ENCODE results near the gene TAAR8.

- TF ChIP-seq, protein P1, sequence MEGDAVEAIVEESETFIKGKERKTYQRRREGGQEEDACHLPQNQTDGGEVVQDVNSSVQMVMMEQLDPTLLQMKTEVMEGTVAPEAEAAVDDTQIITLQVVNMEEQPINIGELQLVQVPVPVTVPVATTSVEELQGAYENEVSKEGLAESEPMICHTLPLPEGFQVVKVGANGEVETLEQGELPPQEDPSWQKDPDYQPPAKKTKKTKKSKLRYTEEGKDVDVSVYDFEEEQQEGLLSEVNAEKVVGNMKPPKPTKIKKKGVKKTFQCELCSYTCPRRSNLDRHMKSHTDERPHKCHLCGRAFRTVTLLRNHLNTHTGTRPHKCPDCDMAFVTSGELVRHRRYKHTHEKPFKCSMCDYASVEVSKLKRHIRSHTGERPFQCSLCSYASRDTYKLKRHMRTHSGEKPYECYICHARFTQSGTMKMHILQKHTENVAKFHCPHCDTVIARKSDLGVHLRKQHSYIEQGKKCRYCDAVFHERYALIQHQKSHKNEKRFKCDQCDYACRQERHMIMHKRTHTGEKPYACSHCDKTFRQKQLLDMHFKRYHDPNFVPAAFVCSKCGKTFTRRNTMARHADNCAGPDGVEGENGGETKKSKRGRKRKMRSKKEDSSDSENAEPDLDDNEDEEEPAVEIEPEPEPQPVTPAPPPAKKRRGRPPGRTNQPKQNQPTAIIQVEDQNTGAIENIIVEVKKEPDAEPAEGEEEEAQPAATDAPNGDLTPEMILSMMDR (conservative IDR thresholded peaks at IDR 0.05) = no peak
- TF ChIP-seq EZH2 (IDR thresholded peaks at IDR 0.05; ENCODE audit: low read depth) = no peak
Observed at GRCh38 chr6:132506869-132507808, 45.3 kb upstream of the TAAR8 start.
